HepG2 (cell line): ENCODE measurements around the gene CPXM1. TPM values are rescaled to one million over a fixed set of nuclear protein-coding genes. Genes with fewer than 3 reads are reported as not detected.
A peak's percentile ranks its signal among the peaks of the same experiment; 100 is the strongest.

Experiments used
- HIVEP1 ChIP-seq: sonication (generic); formaldehyde crosslinking; IDR thresholded peaks from 2 replicates; pipeline ENCODE4 v1.4.0; 2020; ENCODE audit warnings: mild to moderate bottlenecking, missing genetic modification reagents
- NFATC3 ChIP-seq: sonication (generic); formaldehyde crosslinking; IDR thresholded peaks from 2 replicates; pipeline ENCODE4 v1.5.1; 2020; ENCODE audit warnings: mild to moderate bottlenecking, missing genetic modification reagents
- PHF21A ChIP-seq: sonication (generic); formaldehyde crosslinking; IDR thresholded peaks from 2 replicates; pipeline ENCODE4 v1.5.0; 2020; ENCODE audit warnings: mild to moderate bottlenecking, missing genetic modification reagents
- SKI ChIP-seq: fragments of 450-650 bp; IDR thresholded peaks from one replicate; pipeline ENCODE4 v1.6.1; 2018; ENCODE audit warnings: mild to moderate bottlenecking; ENCODE audit not compliant: partially characterized antibody
- ZFP82 ChIP-seq: sonication (generic); formaldehyde crosslinking; IDR thresholded peaks from 2 replicates; pipeline ENCODE4 v1.5.1; 2020; ENCODE audit warnings: mild to moderate bottlenecking, missing genetic modification reagents, borderline replicate concordance
- ZNF629 ChIP-seq: sonication (generic); formaldehyde crosslinking; conservative IDR thresholded peaks from 2 replicates; pipeline ENCODE4 v1.5.0; 2020; ENCODE audit warnings: missing genetic modification reagents
- ZNF83 ChIP-seq: sonication (generic); formaldehyde crosslinking; IDR thresholded peaks from 2 replicates; pipeline ENCODE4 v1.4.0; 2020; ENCODE audit warnings: missing genetic modification reagents, mild to moderate bottlenecking, borderline replicate concordance
- polyA plus RNA-seq, 8 experiments: library from polyadenylated mRNA; depleted of rRNA in 3 of 8; stranded (reverse) in 7 of 8; unstranded in 1 of 8; fragments of >200 nt; fragmentation: Illumina TruSeq in 4 of 8; extraction: Trizol in 4 of 8; gene quantifications; 2 replicates each; pipeline versions ENCODE4 v1.2.1 to v1.2.3, GENCODE V29; 2011 to 2016; ENCODE audit warnings: low read depth in 4 of 8, missing spikeins in 1 of 8, mixed read lengths in 1 of 8; ENCODE audit not compliant: insufficient read depth in 1 of 8
- total RNA-seq, 5 experiments: library from RNA; depleted of rRNA; stranded (reverse); fragments of >200 nt; fragmentation: Illumina TruSeq; extraction: Trizol; gene quantifications; 2 replicates each; pipeline ENCODE4 v1.2.3, GENCODE V29; 2016; ENCODE audit warnings: low read depth in 1 of 5
- TF ChIP-seq, protein P1 (sequence below): sonication (generic); formaldehyde crosslinking; IDR thresholded peaks from 2 replicates; pipeline ENCODE4 v1.5.1; 2020; ENCODE audit warnings: mild to moderate bottlenecking, missing genetic modification reagents, borderline replicate concordance
- TF ChIP-seq, protein P2 (sequence below): sonication (generic); formaldehyde crosslinking; IDR thresholded peaks from 2 replicates; pipeline ENCODE4 v1.4.0; 2020; ENCODE audit warnings: missing genetic modification reagents, mild to moderate bottlenecking, borderline replicate concordance
- TF ChIP-seq, protein P3 (sequence below): sonication (generic); formaldehyde crosslinking; IDR thresholded peaks from 2 replicates; pipeline ENCODE4 v1.8.1; 2022; ENCODE audit warnings: mild to moderate bottlenecking, missing genetic modification reagents
- TF ChIP-seq, protein P4 (sequence below), 2 experiments: sonication (generic) in 1 of 2; formaldehyde crosslinking in 1 of 2; IDR thresholded peaks; 2 replicates each; pipeline versions ENCODE4 v1.6.1 to v1.9.0; 2014 to 2022; ENCODE audit warnings: antibody characterized with exemption in 1 of 2, borderline replicate concordance in 1 of 2, inconsistent platforms in 1 of 2, low read depth in 1 of 2, missing genetic modification reagents in 1 of 2

Gene CPXM1
- total and polyA plus RNA-seq, 2 of the 13 experiments (the other 11 are each of a cell fraction or from before 2014, with no cell fraction given) = 0.07 TPM; not detected in 1

DNA sequence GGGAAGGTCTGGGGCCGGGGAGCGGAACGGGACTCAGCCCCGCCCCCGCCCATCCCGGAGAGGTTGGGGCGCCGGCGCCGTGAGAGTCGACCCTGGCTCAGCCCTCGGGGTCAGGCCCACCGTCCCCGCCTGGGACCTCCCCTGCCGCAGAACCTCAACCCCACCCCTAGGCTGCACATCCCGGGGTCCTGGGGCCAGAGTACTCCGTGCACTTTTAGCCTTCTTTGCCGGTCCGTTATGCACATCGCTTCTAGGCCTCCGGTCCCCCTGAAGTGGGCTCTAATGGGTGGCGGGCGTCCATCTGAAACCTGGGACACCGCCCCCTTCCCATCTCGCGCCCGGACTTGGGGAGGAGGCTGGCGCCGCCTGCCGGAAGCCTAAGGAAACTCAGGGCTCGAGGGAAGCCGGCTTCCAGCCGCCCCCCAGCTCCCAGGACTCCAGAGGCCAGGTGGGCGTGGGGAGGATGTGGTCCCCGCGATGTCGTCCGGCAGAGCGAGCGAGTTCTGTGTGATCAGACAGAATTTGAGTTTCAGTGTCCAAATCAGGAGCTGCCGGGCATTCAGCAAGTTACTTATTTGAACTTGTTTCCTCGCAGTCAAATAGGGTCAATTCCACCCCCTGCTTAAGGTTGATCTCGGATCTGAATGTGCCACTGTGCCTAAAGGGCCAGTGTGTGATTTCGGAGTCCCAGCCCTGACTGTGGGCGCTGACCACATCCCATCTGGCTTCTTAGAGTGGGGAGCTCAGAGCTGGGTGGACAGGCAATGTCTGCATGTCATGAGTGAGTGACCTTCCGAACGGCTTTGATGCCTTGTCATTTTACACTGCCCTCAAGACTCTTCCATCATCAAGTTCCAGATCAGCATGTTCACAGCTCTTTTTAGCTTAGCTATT lies 47.6 kb downstream of the CPXM1 start (continued):
- TF ChIP-seq, protein P1, sequence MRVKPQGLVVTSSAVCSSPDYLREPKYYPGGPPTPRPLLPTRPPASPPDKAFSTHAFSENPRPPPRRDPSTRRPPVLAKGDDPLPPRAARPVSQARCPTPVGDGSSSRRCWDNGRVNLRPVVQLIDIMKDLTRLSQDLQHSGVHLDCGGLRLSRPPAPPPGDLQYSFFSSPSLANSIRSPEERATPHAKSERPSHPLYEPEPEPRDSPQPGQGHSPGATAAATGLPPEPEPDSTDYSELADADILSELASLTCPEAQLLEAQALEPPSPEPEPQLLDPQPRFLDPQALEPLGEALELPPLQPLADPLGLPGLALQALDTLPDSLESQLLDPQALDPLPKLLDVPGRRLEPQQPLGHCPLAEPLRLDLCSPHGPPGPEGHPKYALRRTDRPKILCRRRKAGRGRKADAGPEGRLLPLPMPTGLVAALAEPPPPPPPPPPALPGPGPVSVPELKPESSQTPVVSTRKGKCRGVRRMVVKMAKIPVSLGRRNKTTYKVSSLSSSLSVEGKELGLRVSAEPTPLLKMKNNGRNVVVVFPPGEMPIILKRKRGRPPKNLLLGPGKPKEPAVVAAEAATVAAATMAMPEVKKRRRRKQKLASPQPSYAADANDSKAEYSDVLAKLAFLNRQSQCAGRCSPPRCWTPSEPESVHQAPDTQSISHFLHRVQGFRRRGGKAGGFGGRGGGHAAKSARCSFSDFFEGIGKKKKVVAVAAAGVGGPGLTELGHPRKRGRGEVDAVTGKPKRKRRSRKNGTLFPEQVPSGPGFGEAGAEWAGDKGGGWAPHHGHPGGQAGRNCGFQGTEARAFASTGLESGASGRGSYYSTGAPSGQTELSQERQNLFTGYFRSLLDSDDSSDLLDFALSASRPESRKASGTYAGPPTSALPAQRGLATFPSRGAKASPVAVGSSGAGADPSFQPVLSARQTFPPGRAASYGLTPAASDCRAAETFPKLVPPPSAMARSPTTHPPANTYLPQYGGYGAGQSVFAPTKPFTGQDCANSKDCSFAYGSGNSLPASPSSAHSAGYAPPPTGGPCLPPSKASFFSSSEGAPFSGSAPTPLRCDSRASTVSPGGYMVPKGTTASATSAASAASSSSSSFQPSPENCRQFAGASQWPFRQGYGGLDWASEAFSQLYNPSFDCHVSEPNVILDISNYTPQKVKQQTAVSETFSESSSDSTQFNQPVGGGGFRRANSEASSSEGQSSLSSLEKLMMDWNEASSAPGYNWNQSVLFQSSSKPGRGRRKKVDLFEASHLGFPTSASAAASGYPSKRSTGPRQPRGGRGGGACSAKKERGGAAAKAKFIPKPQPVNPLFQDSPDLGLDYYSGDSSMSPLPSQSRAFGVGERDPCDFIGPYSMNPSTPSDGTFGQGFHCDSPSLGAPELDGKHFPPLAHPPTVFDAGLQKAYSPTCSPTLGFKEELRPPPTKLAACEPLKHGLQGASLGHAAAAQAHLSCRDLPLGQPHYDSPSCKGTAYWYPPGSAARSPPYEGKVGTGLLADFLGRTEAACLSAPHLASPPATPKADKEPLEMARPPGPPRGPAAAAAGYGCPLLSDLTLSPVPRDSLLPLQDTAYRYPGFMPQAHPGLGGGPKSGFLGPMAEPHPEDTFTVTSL (CRISPR knock-in tag) = no peak
- TF ChIP-seq, protein P2, sequence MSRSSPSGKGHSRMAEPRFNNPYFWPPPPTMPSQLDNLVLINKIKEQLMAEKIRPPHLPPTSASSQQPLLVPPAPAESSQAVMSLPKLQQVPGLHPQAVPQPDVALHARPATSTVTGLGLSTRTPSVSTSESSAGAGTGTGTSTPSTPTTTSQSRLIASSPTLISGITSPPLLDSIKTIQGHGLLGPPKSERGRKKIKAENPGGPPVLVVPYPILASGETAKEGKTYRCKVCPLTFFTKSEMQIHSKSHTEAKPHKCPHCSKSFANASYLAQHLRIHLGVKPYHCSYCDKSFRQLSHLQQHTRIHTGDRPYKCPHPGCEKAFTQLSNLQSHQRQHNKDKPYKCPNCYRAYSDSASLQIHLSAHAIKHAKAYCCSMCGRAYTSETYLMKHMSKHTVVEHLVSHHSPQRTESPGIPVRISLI (CRISPR knock-in tag) = no peak
- TF ChIP-seq HIVEP1 (CRISPR knock-in tag) (peak; percentile 76), ZFP82 (CRISPR knock-in tag) (no peak), ZNF83 (CRISPR knock-in tag) (no peak; the same call in 1 of the 2 replicates), NFATC3 (no peak), SKI (no peak), ZNF629 (CRISPR knock-in tag) (no peak), PHF21A (CRISPR knock-in tag) (no peak)
- TF ChIP-seq, protein P3, sequence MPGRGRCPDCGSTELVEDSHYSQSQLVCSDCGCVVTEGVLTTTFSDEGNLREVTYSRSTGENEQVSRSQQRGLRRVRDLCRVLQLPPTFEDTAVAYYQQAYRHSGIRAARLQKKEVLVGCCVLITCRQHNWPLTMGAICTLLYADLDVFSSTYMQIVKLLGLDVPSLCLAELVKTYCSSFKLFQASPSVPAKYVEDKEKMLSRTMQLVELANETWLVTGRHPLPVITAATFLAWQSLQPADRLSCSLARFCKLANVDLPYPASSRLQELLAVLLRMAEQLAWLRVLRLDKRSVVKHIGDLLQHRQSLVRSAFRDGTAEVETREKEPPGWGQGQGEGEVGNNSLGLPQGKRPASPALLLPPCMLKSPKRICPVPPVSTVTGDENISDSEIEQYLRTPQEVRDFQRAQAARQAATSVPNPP (CRISPR knock-in tag) = no peak
- TF ChIP-seq, protein P4, sequence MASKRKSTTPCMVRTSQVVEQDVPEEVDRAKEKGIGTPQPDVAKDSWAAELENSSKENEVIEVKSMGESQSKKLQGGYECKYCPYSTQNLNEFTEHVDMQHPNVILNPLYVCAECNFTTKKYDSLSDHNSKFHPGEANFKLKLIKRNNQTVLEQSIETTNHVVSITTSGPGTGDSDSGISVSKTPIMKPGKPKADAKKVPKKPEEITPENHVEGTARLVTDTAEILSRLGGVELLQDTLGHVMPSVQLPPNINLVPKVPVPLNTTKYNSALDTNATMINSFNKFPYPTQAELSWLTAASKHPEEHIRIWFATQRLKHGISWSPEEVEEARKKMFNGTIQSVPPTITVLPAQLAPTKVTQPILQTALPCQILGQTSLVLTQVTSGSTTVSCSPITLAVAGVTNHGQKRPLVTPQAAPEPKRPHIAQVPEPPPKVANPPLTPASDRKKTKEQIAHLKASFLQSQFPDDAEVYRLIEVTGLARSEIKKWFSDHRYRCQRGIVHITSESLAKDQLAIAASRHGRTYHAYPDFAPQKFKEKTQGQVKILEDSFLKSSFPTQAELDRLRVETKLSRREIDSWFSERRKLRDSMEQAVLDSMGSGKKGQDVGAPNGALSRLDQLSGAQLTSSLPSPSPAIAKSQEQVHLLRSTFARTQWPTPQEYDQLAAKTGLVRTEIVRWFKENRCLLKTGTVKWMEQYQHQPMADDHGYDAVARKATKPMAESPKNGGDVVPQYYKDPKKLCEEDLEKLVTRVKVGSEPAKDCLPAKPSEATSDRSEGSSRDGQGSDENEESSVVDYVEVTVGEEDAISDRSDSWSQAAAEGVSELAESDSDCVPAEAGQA (IDR thresholded peaks at IDR 0.05; ENCODE audit: low read depth) = no peak
- TF ChIP-seq, protein P4 (CRISPR knock-in tag; IDR thresholded peaks at IDR 0.05; ENCODE audit: borderline replicate concordance) = no peak
